ENCODE data around the gene BIRC3. TPM values are rescaled to one million over a fixed set of nuclear protein-coding genes. Genes with fewer than 3 reads are reported as not detected.
A peak's percentile ranks its signal among the peaks of the same experiment; 100 is the strongest.

The BIRC3 gene
- total RNA-seq, 1 experiment from 2014 or later, result 4.7 TPM

DNA sequence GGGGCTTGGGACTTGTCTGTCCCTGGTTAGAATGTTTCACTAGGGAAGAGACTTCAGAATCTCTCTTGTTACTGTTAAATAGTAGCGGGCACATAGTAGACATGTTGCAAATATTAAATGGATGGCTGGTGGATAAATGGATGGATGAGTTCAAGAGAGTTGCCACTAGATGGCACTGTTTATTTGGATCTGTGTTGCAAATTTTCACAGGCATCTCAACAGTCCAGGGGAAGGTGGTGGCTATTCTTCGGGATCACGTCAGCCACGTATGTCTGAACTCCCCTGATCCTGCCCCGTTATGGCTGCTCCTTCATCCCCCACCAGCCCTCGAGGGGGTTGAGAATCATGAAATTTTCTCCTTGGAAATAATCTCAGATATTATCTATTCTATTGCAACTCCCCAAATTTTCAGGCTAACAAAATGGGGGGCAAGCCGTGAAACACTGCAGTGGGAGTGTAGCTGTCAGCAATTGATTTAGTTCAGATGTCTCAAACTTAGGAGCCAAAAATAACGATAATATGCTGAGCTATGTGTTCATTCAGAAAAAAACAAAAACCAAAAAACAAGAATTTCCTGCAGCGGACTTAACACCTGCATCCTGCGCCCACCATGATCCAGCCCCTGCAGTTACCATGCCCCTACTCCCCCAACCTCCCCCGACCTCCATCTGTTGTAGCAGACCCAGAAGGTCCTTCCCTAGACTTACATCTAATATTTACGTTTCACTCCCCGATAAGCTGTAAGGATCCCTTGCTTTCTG, 29.1 kb upstream of the BIRC3 start:
- Histone ChIP-seq H3K9me3 (ENCODE audit: control insufficient read depth in 1 of 2, insufficient read depth in 1 of 2, low read depth in 1 of 2, low read length in 2 of 2) (no peaks in the 10 kb centered on the region), H3K4me3 (replicated peaks in 1 of 2; ENCODE audit: low read depth in 1 of 2, low read length in 2 of 2) (peak overlapping the region in 1 of 2 experiments; percentile 31; a peak in 2 of 4 replicates), H3K9me2 (ENCODE audit: insufficient read depth) (no peaks in the 10 kb centered on the region), H3K4me1 (ENCODE audit: control insufficient read depth in 1 of 2, insufficient read depth in 2 of 2, low read length in 2 of 2) (peaks cover 0 to 12% of the 10 kb centered on the region in 2 experiments; a peak in 2 of 4 replicates), H3K79me2 (ENCODE audit: insufficient read depth, low read length) (no peaks in the 10 kb centered on the region), H3K27ac (ENCODE audit: low read depth, low read length) (no peak overlapping the region), H3K27me3 (ENCODE audit: insufficient read depth, low read length) (no peaks in the 10 kb centered on the region), H2AFZ (ENCODE audit: low read depth, low read length, poor library complexity, severe bottlenecking) (peak overlapping the region; percentile 98), H3K36me3 (ENCODE audit: control insufficient read depth in 1 of 2, insufficient read depth in 2 of 2, low read length in 2 of 2) (no peaks in the 10 kb centered on the region), H4K20me1 (ENCODE audit: insufficient read depth) (no peaks in the 10 kb centered on the region), H3K4me2 (ENCODE audit: low read length) (peak overlapping the region; percentile 72), H3K9ac (ENCODE audit: low read length) (no peak overlapping the region)
- DNase-seq (ENCODE audit: low read depth, low spot score) (peak; percentile 69), ATAC-seq (peak; percentile 93)
- ChIA-PET POLR2A (no interaction called here), RAD21 (ENCODE audit: low non-redundant PET in 1 of 2, low total read pairs in 2 of 2, uncharacterized antibody in 2 of 2, unreplicated experiment in 2 of 2) (interaction anchor here (0.9 to 1.1 kb wide), 3 partner anchors 54 to 378 kb away, joined by 3 read pairs; no protein-coding TSS in a partner anchor), CTCF (interaction anchor here (0.7 to 2.1 kb wide), 10 partner anchors 8 to 378 kb away, joined by 3 to 8 read pairs (median 5); no protein-coding TSS in a partner anchor)
- intact Hi-C loops (cut with micrococcal nuclease), result loop anchor here (1.0 to 2.0 kb wide), 5 partner anchors 53 to 379 kb away; no protein-coding TSS in a partner anchor
- no TSS peak for BruUV-seq (replicated peaks)
- TF ChIP-seq JUND (IDR thresholded peaks at IDR 0.05) (no peak), EZH2 (IDR thresholded peaks at IDR 0.05) (no peak), ZFX (IDR thresholded peaks at IDR 0.05) (no peak), ELF1 (IDR thresholded peaks at IDR 0.05; ENCODE audit: borderline replicate concordance, low read depth) (no peak), CBX3 (IDR thresholded peaks at IDR 0.05; ENCODE audit: low read depth) (peak; percentile 56; the same call in 1 of the 2 replicates), RAD21 (IDR thresholded peaks at IDR 0.05; ENCODE audit: low read depth) (peak; percentile 89), POLR2AphosphoS5 (IDR thresholded peaks at IDR 0.05; ENCODE audit: low read depth, low read length) (no peak), SIN3A (IDR thresholded peaks at IDR 0.05; ENCODE audit: low read depth) (no peak), ZNF274 (IDR thresholded peaks at IDR 0.05; ENCODE audit: low read depth, low read length) (no peak), TCF7L2 (IDR thresholded peaks at IDR 0.05; ENCODE audit: borderline replicate concordance, extremely low read depth, insufficient read depth, insufficient read length) (no peak), CEBPB (IDR thresholded peaks at IDR 0.05; ENCODE audit: low read depth) (no peak), FOSL1 (IDR thresholded peaks at IDR 0.05; ENCODE audit: low read depth) (no peak), SP1 (IDR thresholded peaks at IDR 0.05; ENCODE audit: low read depth) (no peak), POLR2A (IDR thresholded peaks at IDR 0.05; ENCODE audit: borderline replicate concordance, extremely low read depth, insufficient read depth, insufficient read length) (no peak), YY1 (IDR thresholded peaks at IDR 0.05; ENCODE audit: extremely low read depth, insufficient replicate concordance, low read depth, low read length) (peak; percentile 18)
- TF ChIP-seq, protein P1, sequence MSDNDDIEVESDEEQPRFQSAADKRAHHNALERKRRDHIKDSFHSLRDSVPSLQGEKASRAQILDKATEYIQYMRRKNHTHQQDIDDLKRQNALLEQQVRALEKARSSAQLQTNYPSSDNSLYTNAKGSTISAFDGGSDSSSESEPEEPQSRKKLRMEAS (IDR thresholded peaks at IDR 0.05), result no peak
- TF ChIP-seq, protein P2, sequence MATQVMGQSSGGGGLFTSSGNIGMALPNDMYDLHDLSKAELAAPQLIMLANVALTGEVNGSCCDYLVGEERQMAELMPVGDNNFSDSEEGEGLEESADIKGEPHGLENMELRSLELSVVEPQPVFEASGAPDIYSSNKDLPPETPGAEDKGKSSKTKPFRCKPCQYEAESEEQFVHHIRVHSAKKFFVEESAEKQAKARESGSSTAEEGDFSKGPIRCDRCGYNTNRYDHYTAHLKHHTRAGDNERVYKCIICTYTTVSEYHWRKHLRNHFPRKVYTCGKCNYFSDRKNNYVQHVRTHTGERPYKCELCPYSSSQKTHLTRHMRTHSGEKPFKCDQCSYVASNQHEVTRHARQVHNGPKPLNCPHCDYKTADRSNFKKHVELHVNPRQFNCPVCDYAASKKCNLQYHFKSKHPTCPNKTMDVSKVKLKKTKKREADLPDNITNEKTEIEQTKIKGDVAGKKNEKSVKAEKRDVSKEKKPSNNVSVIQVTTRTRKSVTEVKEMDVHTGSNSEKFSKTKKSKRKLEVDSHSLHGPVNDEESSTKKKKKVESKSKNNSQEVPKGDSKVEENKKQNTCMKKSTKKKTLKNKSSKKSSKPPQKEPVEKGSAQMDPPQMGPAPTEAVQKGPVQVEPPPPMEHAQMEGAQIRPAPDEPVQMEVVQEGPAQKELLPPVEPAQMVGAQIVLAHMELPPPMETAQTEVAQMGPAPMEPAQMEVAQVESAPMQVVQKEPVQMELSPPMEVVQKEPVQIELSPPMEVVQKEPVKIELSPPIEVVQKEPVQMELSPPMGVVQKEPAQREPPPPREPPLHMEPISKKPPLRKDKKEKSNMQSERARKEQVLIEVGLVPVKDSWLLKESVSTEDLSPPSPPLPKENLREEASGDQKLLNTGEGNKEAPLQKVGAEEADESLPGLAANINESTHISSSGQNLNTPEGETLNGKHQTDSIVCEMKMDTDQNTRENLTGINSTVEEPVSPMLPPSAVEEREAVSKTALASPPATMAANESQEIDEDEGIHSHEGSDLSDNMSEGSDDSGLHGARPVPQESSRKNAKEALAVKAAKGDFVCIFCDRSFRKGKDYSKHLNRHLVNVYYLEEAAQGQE (IDR thresholded peaks at IDR 0.05; ENCODE audit: low read depth), result no peak
- TF ChIP-seq, protein P3, sequence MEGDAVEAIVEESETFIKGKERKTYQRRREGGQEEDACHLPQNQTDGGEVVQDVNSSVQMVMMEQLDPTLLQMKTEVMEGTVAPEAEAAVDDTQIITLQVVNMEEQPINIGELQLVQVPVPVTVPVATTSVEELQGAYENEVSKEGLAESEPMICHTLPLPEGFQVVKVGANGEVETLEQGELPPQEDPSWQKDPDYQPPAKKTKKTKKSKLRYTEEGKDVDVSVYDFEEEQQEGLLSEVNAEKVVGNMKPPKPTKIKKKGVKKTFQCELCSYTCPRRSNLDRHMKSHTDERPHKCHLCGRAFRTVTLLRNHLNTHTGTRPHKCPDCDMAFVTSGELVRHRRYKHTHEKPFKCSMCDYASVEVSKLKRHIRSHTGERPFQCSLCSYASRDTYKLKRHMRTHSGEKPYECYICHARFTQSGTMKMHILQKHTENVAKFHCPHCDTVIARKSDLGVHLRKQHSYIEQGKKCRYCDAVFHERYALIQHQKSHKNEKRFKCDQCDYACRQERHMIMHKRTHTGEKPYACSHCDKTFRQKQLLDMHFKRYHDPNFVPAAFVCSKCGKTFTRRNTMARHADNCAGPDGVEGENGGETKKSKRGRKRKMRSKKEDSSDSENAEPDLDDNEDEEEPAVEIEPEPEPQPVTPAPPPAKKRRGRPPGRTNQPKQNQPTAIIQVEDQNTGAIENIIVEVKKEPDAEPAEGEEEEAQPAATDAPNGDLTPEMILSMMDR (IDR thresholded peaks at IDR 0.05 in 2 of 3, conservative IDR thresholded peaks at IDR 0.05 in 1 of 3; ENCODE audit: borderline replicate concordance in 1 of 3, insufficient read depth in 1 of 3, low read depth in 2 of 3, low read length in 2 of 3), result peak; percentile 55 to 81 (median 73)
- TF ChIP-seq, protein P4, sequence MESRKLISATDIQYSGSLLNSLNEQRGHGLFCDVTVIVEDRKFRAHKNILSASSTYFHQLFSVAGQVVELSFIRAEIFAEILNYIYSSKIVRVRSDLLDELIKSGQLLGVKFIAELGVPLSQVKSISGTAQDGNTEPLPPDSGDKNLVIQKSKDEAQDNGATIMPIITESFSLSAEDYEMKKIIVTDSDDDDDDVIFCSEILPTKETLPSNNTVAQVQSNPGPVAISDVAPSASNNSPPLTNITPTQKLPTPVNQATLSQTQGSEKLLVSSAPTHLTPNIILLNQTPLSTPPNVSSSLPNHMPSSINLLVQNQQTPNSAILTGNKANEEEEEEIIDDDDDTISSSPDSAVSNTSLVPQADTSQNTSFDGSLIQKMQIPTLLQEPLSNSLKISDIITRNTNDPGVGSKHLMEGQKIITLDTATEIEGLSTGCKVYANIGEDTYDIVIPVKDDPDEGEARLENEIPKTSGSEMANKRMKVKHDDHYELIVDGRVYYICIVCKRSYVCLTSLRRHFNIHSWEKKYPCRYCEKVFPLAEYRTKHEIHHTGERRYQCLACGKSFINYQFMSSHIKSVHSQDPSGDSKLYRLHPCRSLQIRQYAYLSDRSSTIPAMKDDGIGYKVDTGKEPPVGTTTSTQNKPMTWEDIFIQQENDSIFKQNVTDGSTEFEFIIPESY (IDR thresholded peaks at IDR 0.05; ENCODE audit: extremely low read depth, insufficient replicate concordance, low read length), result no peak
